Stimulated activated CD4-positive, alpha-beta T cell treated with anti-CD3 and anti-CD28 coated beads, TNF-alpha, amount 100 ng/mL, for 1 hour (primary cell): ENCODE data around the gene TRIM10.
"Not testable (repeated sequence)": the region's sequence is repeated elsewhere in the genome, so short reads cannot be mapped to it uniquely, and the experiment has no call there.

Source experiments
- DNase-seq, 3 donors: peaks; one replicate each; pipeline ENCODE4 v3.0.0-alpha.2; 2020; ENCODE audit warnings: low read depth in 3 of 3, low spot score in 1 of 3

TRIM10 gene

GRCh38 chr6:30130179-30130679 lies 30.8 kb downstream of the TRIM10 start:
- no peak for DNase-seq

- no peak for DNase-seq
Observed at GRCh38 chr6:30129265-30130178, 31.5 kb downstream of the TRIM10 start.

GRCh38 chr6:30127238-30128093 lies 33.5 kb downstream of the TRIM10 start:
- no peak for DNase-seq

GRCh38 chr6:30122515-30122914 lies 38.5 kb downstream of the TRIM10 start:
- DNase-seq: no peak

GRCh38 chr6:30121446-30122366 lies 39.3 kb downstream of the TRIM10 start:
- DNase-seq: no peak

GRCh38 chr6:30118691-30119090 lies 42.3 kb downstream of the TRIM10 start:
- DNase-seq: not testable (repeated sequence)

- no peak for DNase-seq
Observed at GRCh38 chr6:30116724-30117123, 44.3 kb downstream of the TRIM10 start.

- no peak for DNase-seq
Observed at GRCh38 chr6:30113841-30114240, 47.2 kb downstream of the TRIM10 start.

- DNase-seq: no peak
Observed at GRCh38 chr6:30113003-30113759, 47.8 kb downstream of the TRIM10 start, which contains the start of gene TRIM31. Gene TRIM31 (minus strand): TSS chr6:30113090. CDS start chr6:30112805, 285 bp downstream.

- DNase-seq: no peak
Observed at GRCh38 chr6:30112402-30112994, 48.5 kb downstream of the TRIM10 start.

- DNase-seq: no peak
Observed at GRCh38 chr6:30111266-30111856, 49.6 kb downstream of the TRIM10 start.

GRCh38 chr6:30104661-30105060 lies 56.4 kb downstream of the TRIM10 start:
- no peak for DNase-seq

- DNase-seq: no peak
Observed at GRCh38 chr6:30103872-30104179, 57.2 kb downstream of the TRIM10 start.

GRCh38 chr6:30102970-30103871 lies 57.8 kb downstream of the TRIM10 start:
- peak; percentile 57 to 68 (median 62) for DNase-seq

GRCh38 chr6:30102414-30102969 lies 58.5 kb downstream of the TRIM10 start:
- DNase-seq: no peak
